Smooth muscle cell (in vitro differentiated cells): ENCODE measurements around the gene SECISBP2L. TPM values are rescaled to one million over a fixed set of nuclear protein-coding genes. Genes with fewer than 3 reads are reported as not detected.

Source experiments
- DNase-seq: peaks from one replicate; lab custom pipeline; 2025; ENCODE audit not compliant: unreplicated experiment; lab: John Stamatoyannopoulos, UW
- H2AFZ ChIP-seq: fragments of 200-600 bp; sonication (generic); 2 replicates; pipeline ENCODE4 v1.6.0; 2016; ENCODE audit warnings: antibody characterized with exemption, low read depth, mild to moderate bottlenecking
- H3F3A ChIP-seq: fragments of 200-600 bp; sonication (generic); 2 replicates; pipeline ENCODE4 v1.6.0; 2017; ENCODE audit warnings: antibody characterized with exemption, low read depth
- H3K27ac ChIP-seq: fragments of 200-600 bp; sonication (generic); 2 replicates; pipeline ENCODE4 v1.5.1; 2016; ENCODE audit warnings: low read depth, mild to moderate bottlenecking
- H3K27me3 ChIP-seq: fragments of 200-600 bp; sonication (generic); 2 replicates; pipeline ENCODE4 v1.6.1; 2016; ENCODE audit warnings: low read depth, mild to moderate bottlenecking
- H3K36me3 ChIP-seq: fragments of 200-600 bp; sonication (generic); 2 replicates; pipeline ENCODE4 v1.5.1; 2016; ENCODE audit warnings: low read depth
- H3K4me1 ChIP-seq: fragments of 200-600 bp; sonication (generic); 2 replicates; pipeline ENCODE4 v1.5.1; 2016; ENCODE audit warnings: low read depth
- H3K4me2 ChIP-seq: fragments of 200-600 bp; sonication (generic); 2 replicates; pipeline ENCODE4 v1.6.0; 2016; ENCODE audit warnings: mild to moderate bottlenecking
- H3K4me3 ChIP-seq: fragments of 200-600 bp; sonication (generic); 2 replicates; pipeline ENCODE4 v1.5.1; 2016; ENCODE audit warnings: mild to moderate bottlenecking
- H3K79me2 ChIP-seq: fragments of 200-600 bp; sonication (generic); 2 replicates; pipeline ENCODE4 v1.6.0; 2016; ENCODE audit warnings: low read depth, mild to moderate bottlenecking
- H3K9ac ChIP-seq: fragments of 200-600 bp; sonication (generic); 2 replicates; pipeline ENCODE4 v1.6.0; 2016; ENCODE audit warnings: low read depth
- H3K9me3 ChIP-seq: fragments of 200-600 bp; sonication (generic); replicated peaks from 2 replicates; pipeline ENCODE4 v1.5.1; 2016; ENCODE audit warnings: low read depth
- H4K20me1 ChIP-seq: fragments of 200-600 bp; sonication (generic); 2 replicates; pipeline ENCODE4 v1.6.0; 2016; ENCODE audit warnings: low read depth
- WGBS: methylation state at CpG from one replicate; pipeline ENCODE4 v1.1.7; 2016; ENCODE audit warnings: low lambda C conversion rate; 5-methylcytosine and 5-hydroxymethylcytosine counted together
- polyA plus RNA-seq: library from polyadenylated mRNA; unstranded; fragments of >200 nt; fragmentation: Nextera tagmentation; extraction: Ambion mirVana; gene quantifications from 2 replicates; pipeline ENCODE4 v1.2.1, GENCODE V29; 2016
- total RNA-seq: library from RNA; depleted of rRNA; stranded (reverse); fragments of >200 nt; gene quantifications from 2 replicates; pipeline ENCODE4 v1.2.3, GENCODE V29; 2014
- TF ChIP-seq, protein P1 (sequence below): fragments of 200-600 bp; sonication (generic); IDR thresholded peaks from 2 replicates; pipeline ENCODE4 v1.5.1; 2017; ENCODE audit warnings: borderline replicate concordance, mild to moderate bottlenecking, antibody characterized with exemption; ENCODE audit not compliant: insufficient read depth, poor library complexity, severe bottlenecking

SECISBP2L gene
- total and polyA plus RNA-seq, 2 experiments from 2014 or later = 13.7 to 24.0 TPM

DNA sequence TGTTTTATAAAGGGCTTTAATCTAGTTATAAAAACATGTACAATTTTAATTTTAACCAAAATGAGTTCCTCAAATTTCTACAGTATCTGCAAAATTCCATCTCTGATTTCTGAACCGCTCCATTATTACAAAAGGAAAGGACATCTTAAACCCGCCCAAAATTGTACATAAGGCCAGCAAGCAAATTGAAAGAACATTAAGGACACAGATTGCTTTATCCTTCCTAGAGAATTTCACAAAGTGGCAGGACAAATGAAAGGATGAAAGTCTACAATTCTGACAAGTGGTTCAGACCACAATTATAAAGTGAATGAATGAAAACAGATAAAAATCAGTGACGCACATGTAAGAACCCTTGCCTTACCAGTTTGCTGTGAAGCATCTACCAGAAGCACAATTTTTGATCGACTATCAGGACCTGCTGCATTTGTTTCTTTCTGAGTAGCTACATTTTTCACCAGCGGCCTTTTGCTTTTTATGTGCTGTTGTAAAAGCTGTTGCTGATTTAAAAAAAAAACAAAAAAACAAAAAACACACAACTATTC is 13.6 kb downstream of the SECISBP2L start:
- H3K79me2 ChIP-seq = peaks cover 37% of the 10 kb centered on the region
- H3K27ac ChIP-seq = no peak overlapping the region
- H4K20me1 ChIP-seq = peaks cover 36% of the 10 kb centered on the region
- no peaks in the 10 kb centered on the region for H3F3A ChIP-seq
- H3K9ac ChIP-seq = no peak overlapping the region
- H3K4me3 ChIP-seq = no peak overlapping the region
- TF ChIP-seq, protein P1, sequence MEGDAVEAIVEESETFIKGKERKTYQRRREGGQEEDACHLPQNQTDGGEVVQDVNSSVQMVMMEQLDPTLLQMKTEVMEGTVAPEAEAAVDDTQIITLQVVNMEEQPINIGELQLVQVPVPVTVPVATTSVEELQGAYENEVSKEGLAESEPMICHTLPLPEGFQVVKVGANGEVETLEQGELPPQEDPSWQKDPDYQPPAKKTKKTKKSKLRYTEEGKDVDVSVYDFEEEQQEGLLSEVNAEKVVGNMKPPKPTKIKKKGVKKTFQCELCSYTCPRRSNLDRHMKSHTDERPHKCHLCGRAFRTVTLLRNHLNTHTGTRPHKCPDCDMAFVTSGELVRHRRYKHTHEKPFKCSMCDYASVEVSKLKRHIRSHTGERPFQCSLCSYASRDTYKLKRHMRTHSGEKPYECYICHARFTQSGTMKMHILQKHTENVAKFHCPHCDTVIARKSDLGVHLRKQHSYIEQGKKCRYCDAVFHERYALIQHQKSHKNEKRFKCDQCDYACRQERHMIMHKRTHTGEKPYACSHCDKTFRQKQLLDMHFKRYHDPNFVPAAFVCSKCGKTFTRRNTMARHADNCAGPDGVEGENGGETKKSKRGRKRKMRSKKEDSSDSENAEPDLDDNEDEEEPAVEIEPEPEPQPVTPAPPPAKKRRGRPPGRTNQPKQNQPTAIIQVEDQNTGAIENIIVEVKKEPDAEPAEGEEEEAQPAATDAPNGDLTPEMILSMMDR = no peak
- H3K9me3 ChIP-seq = no peaks in the 10 kb centered on the region
- no peak overlapping the region for H2AFZ ChIP-seq
- WGBS = 88% methylated on average over 5 of the region's 5 CpGs
- no peaks in the 10 kb centered on the region for H3K27me3 ChIP-seq
- no peak for DNase-seq
- H3K36me3 ChIP-seq = peaks cover 16% of the 10 kb centered on the region
- H3K4me2 ChIP-seq = no peak overlapping the region
- peaks cover 7% of the 10 kb centered on the region for H3K4me1 ChIP-seq

DNA sequence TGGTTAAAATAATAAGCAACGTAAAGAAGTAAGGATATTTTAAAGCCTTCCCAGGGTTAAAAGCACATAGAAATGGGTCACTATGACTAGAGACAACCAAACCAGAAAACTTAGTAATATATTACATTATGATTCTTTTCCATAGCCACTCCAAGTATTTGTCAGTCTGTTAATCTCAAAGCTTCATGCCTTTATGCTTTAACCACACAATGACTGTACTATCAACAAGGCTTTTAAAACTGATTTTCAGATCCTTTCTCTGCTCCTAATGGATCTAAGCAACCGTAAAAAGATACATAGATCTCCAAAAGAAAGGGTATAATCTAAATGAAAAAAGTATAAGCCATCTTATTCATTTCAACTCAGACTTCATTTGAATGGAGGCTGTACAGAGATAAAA is 14.4 kb downstream of the SECISBP2L start:
- TF ChIP-seq, protein P1 = no peak
- Histone ChIP-seq H3F3A (no peaks in the 10 kb centered on the region), H3K4me2 (no peak overlapping the region), H3K9ac (no peak overlapping the region), H3K79me2 (peaks cover 29% of the 10 kb centered on the region), H3K4me1 (peaks cover under 1% of the 10 kb centered on the region), H3K36me3 (peaks cover 16% of the 10 kb centered on the region), H4K20me1 (peaks cover 27% of the 10 kb centered on the region), H2AFZ (no peak overlapping the region), H3K4me3 (no peak overlapping the region), H3K27ac (peak overlapping the region; percentile 37), H3K27me3 (no peaks in the 10 kb centered on the region), H3K9me3 (no peaks in the 10 kb centered on the region)
- DNase-seq = no peak
- 70% methylated on average over 2 of the region's 2 CpGs for WGBS

DNA sequence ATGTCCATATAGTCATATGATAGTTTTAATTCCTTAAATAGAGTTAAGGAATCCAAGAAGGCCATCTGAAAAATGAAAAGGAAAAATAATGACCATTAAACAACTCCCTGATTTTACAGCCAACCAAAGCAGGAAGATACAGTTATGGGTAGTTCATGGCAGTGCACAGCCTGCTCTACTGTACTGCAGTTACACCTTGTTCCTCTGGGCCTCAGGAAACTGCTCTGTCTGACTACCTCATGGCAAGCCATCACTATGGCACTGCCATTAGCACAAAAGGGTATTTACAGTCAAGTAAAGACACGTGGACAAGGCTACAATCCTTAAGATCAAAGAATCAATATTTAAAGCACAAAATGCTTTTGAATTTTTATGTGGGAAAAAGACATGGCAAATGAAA is 19.5 kb downstream of the SECISBP2L start:
- no peak for DNase-seq
- H4K20me1 ChIP-seq = peaks cover 14% of the 10 kb centered on the region
- TF ChIP-seq, protein P1 = no peak
- no peaks in the 10 kb centered on the region for H3K27me3 ChIP-seq
- H3F3A ChIP-seq = no peaks in the 10 kb centered on the region
- H3K36me3 ChIP-seq = peaks cover 11% of the 10 kb centered on the region
- H3K4me3 ChIP-seq = no peak overlapping the region
- H3K27ac ChIP-seq = no peak overlapping the region
- no peaks in the 10 kb centered on the region for H3K9me3 ChIP-seq
- H3K4me2 ChIP-seq = no peak overlapping the region
- peaks cover 12% of the 10 kb centered on the region for H3K79me2 ChIP-seq
- H3K9ac ChIP-seq = no peak overlapping the region
- no peak overlapping the region for H2AFZ ChIP-seq
- WGBS = 87% methylated on average over 1 of the region's 1 CpG
- no peaks in the 10 kb centered on the region for H3K4me1 ChIP-seq

DNA sequence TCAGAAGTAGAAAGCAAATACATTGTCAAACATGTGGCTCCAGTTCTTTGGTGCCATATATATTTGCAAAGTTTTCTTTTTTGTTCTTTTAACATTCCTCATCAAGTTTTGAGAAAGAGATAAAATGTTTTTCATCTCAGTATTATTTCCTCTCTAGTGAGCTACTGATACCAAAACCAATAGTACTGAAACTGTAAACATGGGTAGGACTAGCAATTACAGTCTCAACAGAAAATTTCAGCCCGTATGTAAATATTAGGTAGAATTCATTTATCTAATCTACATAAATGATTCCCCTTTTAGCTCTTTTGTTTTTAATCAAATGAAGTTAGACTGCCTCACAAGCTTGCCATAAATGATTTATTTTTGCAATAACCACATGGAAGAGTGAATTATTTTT is 21.4 kb downstream of the SECISBP2L start:
- WGBS = 93% methylated on average over 1 of the region's 1 CpG
- no peak overlapping the region for H3K4me2 ChIP-seq
- no peaks in the 10 kb centered on the region for H3F3A ChIP-seq
- H3K36me3 ChIP-seq = peaks cover 11% of the 10 kb centered on the region
- no peaks in the 10 kb centered on the region for H3K27me3 ChIP-seq
- DNase-seq = no peak
- no peak overlapping the region for H3K27ac ChIP-seq
- H3K79me2 ChIP-seq = peaks cover 7% of the 10 kb centered on the region
- H3K4me1 ChIP-seq = no peaks in the 10 kb centered on the region
- no peak overlapping the region for H3K4me3 ChIP-seq
- TF ChIP-seq, protein P1 = no peak
- H4K20me1 ChIP-seq = peaks cover 14% of the 10 kb centered on the region
- no peak overlapping the region for H3K9ac ChIP-seq
- no peaks in the 10 kb centered on the region for H3K9me3 ChIP-seq
- H2AFZ ChIP-seq = no peak overlapping the region
